ENCODE data around the gene CDC42EP2.

CDC42EP2 gene, protein sequence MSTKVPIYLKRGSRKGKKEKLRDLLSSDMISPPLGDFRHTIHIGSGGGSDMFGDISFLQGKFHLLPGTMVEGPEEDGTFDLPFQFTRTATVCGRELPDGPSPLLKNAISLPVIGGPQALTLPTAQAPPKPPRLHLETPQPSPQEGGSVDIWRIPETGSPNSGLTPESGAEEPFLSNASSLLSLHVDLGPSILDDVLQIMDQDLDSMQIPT

DNA sequence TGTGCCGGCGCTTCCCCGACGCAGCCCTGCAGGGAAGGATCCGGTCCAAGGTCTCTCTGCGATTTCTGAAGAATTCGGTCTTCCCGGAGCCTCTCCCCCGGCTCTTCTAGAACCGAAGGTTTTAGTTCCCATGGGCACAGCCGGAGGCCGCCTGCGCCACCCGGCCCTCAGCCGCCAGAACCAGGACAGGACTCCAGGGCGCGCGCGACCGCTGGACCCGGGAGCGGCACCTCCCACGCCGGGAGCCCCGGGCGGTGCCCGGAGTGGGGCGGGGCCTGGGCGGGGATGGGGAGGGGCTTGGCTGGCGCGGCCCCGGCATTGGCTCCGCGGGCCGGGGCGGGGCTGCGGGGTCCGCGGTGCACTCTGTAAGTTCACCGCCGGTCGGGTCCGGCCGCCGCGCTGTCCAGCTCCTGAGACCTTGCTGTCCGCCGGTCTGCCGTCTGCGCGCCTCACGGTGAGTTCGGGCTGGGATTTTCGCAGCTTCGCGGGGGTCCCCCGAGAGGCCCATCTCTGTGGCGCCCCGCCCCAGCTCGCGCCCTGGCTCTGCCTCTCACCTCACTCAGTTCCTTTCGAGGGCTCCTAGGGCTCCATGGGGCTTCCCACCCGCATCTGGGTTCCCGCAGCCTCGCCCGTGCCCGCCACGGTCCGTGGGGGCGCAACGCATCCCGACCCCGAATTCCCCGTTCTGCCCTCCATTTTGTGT is at the start of gene CDC42EP2:
Gene CDC42EP2 (plus strand): TSS at position 366 of the 703 bp plus-strand sequence. CDS start 6,033 bp downstream, outside the sequence.
- peak; percentile 20 to 27 for DNase-seq (ENCODE audit: low spot score in 2 of 2)
- H3K4me1 Mint-ChIP-seq = peaks cover 5% of the 10 kb centered on the region
- H3K27me3 Mint-ChIP-seq = peaks cover 11% of the 10 kb centered on the region
- H3K4me3 Mint-ChIP-seq = peak within 1 kb of the TSS; percentile 74
- H3K9me3 Mint-ChIP-seq = no peaks in the 10 kb centered on the region
- ATAC-seq (replicated peaks; ENCODE audit: extremely low read depth, poor library complexity, severe bottlenecking) = peak; percentile 84
- H3K27ac Mint-ChIP-seq (ENCODE audit: low read depth) = no peak within 1 kb of the TSS
- no peaks in the 10 kb centered on the region for H3K36me3 Mint-ChIP-seq (ENCODE audit: insufficient read depth)

DNA sequence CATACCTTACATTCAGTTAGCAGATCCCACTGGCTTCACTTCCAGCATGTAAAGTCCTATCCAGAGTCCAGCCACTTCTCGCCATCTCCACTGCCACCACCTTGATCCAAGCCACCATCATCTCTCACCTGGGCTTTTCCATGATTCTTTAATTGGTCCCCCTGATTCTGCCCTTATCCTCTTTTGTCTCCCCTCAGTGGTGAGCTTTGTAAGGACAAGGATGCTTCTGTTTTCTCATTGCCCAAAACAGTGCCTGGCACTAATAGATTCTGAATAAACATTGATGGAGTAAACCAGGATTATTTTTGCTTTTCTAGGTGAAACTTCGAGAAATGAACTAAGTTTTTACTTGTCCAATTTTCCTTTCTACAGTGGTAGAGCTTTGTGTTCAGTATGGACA is 48.5 kb upstream of the CDC42EP2 start:
- no peak overlapping the region for H3K27ac Mint-ChIP-seq (ENCODE audit: low read depth)
- peaks cover 32% of the 10 kb centered on the region for H3K4me1 Mint-ChIP-seq
- peaks cover 29% of the 10 kb centered on the region for H3K36me3 Mint-ChIP-seq (ENCODE audit: insufficient read depth)
- ATAC-seq (replicated peaks; ENCODE audit: extremely low read depth, poor library complexity, severe bottlenecking) (no peak), DNase-seq (ENCODE audit: low spot score in 2 of 2) (no peak)
- H3K9me3 Mint-ChIP-seq = no peaks in the 10 kb centered on the region
- H3K4me3 Mint-ChIP-seq = no peak overlapping the region
- no peaks in the 10 kb centered on the region for H3K27me3 Mint-ChIP-seq

DNA sequence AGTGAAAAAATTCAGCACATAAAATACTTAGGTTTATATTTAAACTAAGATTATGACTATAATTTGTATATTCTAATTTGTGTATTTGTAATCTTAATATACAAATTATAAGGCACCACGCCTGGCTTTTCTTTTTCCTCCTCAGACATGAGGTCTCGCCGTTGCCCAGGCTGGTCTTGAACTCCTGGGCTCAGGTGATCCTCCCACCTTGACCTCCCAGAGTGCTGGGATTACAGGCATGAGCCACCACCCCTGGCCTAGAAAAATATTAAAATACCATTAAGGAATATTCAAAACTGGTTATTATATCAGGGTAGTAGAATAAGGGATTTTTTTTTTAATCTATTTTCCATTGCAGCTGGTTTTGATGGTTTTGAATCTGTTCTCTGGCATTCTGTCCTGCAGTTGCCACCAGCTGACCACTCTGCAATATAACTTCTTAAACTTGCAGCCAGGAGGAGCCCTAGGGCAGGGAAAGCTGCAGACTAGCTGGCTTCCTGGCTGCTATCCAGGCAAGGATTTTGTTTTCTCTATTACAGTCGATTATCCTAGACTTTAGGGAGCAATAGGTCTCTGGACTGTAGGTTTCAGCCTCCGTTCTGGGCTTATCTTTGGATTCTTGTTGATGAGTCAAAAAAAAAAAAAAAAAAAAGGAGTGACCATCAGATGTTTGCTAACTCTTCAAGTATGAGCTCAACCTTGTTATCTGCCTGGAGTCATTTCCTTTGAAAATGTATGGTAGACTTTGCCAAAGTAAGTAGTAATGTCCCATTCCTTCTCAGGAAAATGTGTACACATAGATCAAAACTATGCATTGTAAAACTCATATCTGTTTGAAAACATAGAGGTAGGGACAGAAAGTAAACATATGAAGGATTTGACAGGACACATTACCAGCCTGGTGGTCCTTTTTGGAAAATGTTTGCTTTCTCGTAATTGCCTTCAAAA is 39.7 kb upstream of the CDC42EP2 start:
- Mint-ChIP-seq H3K4me1 (no peaks in the 10 kb centered on the region), H3K9me3 (no peaks in the 10 kb centered on the region), H3K36me3 (ENCODE audit: insufficient read depth) (peaks cover 30% of the 10 kb centered on the region), H3K27ac (ENCODE audit: low read depth) (no peak overlapping the region), H3K27me3 (no peaks in the 10 kb centered on the region), H3K4me3 (no peak overlapping the region)
- no peak for DNase-seq (ENCODE audit: low spot score in 2 of 2)
- no peak for ATAC-seq (replicated peaks; ENCODE audit: extremely low read depth, poor library complexity, severe bottlenecking)

DNA sequence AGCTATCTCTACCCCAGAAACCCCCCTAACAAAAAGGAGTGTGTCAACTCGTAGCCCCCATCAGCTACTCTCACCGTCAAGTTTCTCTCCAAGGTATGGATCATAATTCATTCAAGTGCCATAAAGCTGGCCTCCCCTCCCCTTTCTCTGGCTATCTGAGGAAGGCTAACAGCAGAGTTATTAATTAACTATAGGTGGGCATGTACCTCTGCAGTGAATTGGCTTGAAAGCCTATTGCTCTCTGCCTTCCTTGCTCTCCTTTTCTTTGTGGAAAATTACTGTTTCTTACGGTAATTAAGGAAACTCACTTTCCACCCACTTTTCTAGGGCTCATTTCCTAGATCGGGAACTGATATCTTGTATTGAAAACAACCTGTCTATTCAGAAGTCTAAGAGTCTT is 38.8 kb upstream of the CDC42EP2 start:
- H3K4me3 Mint-ChIP-seq = no peak overlapping the region
- no peaks in the 10 kb centered on the region for H3K9me3 Mint-ChIP-seq
- no peaks in the 10 kb centered on the region for H3K4me1 Mint-ChIP-seq
- no peak for ATAC-seq (replicated peaks; ENCODE audit: extremely low read depth, poor library complexity, severe bottlenecking)
- peaks cover 24% of the 10 kb centered on the region for H3K36me3 Mint-ChIP-seq (ENCODE audit: insufficient read depth)
- H3K27ac Mint-ChIP-seq (ENCODE audit: low read depth) = no peak overlapping the region
- DNase-seq (ENCODE audit: low spot score in 2 of 2) = no peak
- H3K27me3 Mint-ChIP-seq = no peaks in the 10 kb centered on the region

DNA sequence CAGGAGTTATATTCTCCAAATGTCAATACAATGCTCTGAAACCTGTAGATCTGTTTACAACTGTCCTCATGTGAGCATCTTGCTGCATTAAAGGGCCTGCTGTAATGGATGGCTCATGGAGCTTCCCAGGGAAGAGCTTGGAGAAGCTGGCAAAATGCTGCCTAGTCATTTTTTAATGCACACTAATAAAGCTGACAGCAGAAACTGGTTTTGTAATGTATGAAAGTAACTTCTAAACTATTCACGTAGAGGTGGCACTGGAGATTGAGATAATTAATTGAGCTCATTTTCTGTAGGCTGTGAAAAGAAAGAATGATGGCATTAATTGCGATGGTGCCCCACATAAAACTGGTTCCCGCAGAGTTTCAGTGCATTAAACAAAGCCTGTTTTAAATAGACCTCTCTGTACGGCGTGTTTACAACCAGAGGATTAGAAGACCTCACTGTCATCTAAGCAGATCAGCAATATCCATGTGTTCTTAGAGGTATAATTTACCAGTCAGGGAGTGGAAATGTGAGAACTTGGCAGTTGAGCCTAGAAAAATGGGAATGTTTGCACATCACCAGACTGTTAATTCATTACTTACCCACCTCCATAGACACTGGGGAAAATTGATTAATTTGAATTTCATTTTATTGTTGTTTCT is 36.9 kb upstream of the CDC42EP2 start:
- H3K27me3 Mint-ChIP-seq = no peaks in the 10 kb centered on the region

DNA sequence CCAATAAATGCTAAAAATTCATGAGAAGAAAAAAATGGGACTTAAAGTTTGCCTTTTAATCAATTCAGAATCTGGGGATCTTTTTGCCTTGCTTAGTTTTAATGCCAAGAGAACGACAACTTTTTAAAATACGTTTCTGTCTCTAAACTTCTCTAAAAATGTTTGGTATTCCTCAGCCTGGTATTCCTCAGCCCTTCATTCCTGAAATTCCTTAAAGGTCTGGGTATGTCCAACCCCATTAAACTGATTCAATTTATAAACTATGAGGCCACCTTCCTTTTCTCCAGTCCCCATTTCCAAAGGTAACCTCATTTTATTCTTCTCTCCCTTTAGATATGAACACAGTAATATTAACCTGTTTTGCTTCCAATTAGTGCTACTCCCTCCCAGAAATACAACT is 36.3 kb upstream of the CDC42EP2 start:
- no peaks in the 10 kb centered on the region for H3K9me3 Mint-ChIP-seq
- no peak overlapping the region for H3K27ac Mint-ChIP-seq (ENCODE audit: low read depth)
- H3K36me3 Mint-ChIP-seq (ENCODE audit: insufficient read depth) = peaks cover 23% of the 10 kb centered on the region
- no peaks in the 10 kb centered on the region for H3K27me3 Mint-ChIP-seq
- H3K4me1 Mint-ChIP-seq = no peaks in the 10 kb centered on the region
- ATAC-seq (replicated peaks; ENCODE audit: extremely low read depth, poor library complexity, severe bottlenecking) (no peak), DNase-seq (ENCODE audit: low spot score in 2 of 2) (no peak)
- H3K4me3 Mint-ChIP-seq = no peak overlapping the region

More for the DNA sequence above, 36.9 kb upstream of the CDC42EP2 start:
- no peak overlapping the region for H3K27ac Mint-ChIP-seq (ENCODE audit: low read depth)
- no peaks in the 10 kb centered on the region for H3K9me3 Mint-ChIP-seq
- no peak for ATAC-seq (replicated peaks; ENCODE audit: extremely low read depth, poor library complexity, severe bottlenecking)
- H3K36me3 Mint-ChIP-seq (ENCODE audit: insufficient read depth) = peaks cover 23% of the 10 kb centered on the region
- DNase-seq (ENCODE audit: low spot score in 2 of 2) = no peak
- H3K4me3 Mint-ChIP-seq = no peak overlapping the region
- H3K4me1 Mint-ChIP-seq = no peaks in the 10 kb centered on the region

DNA sequence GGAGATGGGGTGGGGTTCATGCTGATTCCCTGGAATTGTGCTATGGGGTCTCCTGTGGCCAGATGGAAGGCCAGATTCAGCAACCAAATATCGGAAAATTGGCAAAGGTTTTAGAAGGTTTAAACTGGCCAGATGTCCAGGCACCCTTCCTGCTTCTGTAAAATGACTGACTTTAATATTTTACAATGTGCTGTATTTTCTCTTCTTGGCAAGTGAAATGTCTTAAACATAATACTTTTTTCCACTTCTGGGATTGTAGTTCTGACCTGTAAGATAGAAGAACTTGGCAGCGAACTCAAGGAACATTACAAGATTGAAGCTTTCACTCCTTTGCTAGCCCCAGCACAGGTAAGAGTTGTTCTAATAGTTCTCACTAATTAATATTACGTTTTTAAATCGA is 35.4 kb upstream of the CDC42EP2 start:
- no peak overlapping the region for H3K4me3 Mint-ChIP-seq
- H3K27ac Mint-ChIP-seq (ENCODE audit: low read depth) = no peak overlapping the region
- peaks cover 25% of the 10 kb centered on the region for H3K36me3 Mint-ChIP-seq (ENCODE audit: insufficient read depth)

DNA sequence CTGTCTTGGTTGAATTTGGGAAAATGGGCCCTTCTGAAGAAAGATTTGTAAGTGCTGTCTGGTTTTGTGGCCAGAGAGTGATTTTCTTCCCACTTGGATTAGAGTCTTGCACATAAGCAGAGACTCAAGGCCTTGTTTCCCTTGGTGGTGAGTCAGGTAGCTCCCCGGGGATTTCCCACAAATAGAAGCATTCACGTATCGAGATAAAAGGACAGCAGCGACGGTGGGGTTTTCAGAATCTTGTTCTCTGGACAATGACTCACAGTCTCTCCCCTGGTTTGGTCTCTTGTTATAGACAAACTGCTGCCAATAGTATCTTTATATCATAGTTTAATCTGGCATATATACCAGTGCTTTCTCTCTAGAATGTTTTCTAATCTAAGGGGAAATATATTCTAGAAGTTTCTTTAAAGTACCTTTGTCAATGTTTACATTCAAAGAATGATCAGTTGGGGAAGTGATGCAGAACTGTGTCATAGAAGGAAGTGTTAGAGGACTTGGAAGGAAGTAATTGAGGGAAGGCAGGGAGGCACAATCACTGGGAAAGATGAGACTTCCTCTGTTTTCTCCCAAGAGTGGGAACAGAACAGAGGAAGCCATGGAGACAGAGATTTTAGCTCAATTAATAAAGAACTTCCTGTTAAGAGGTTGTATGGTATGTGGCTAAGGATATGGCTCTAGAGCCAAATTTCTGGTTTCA is 34.8 kb upstream of the CDC42EP2 start:
- DNase-seq (ENCODE audit: low spot score in 2 of 2) = no peak
- H3K36me3 Mint-ChIP-seq (ENCODE audit: insufficient read depth) = peaks cover 27% of the 10 kb centered on the region
- no peaks in the 10 kb centered on the region for H3K27me3 Mint-ChIP-seq
- H3K4me3 Mint-ChIP-seq = no peak overlapping the region
- H3K4me1 Mint-ChIP-seq = no peaks in the 10 kb centered on the region
- no peaks in the 10 kb centered on the region for H3K9me3 Mint-ChIP-seq
- ATAC-seq (replicated peaks; ENCODE audit: extremely low read depth, poor library complexity, severe bottlenecking) = no peak
- no peak overlapping the region for H3K27ac Mint-ChIP-seq (ENCODE audit: low read depth)

More for the DNA sequence above, 35.4 kb upstream of the CDC42EP2 start:
- Mint-ChIP-seq H3K9me3 (no peaks in the 10 kb centered on the region), H3K4me1 (no peaks in the 10 kb centered on the region), H3K27me3 (no peaks in the 10 kb centered on the region)
- ATAC-seq (replicated peaks; ENCODE audit: extremely low read depth, poor library complexity, severe bottlenecking) (no peak), DNase-seq (ENCODE audit: low spot score in 2 of 2) (no peak)

DNA sequence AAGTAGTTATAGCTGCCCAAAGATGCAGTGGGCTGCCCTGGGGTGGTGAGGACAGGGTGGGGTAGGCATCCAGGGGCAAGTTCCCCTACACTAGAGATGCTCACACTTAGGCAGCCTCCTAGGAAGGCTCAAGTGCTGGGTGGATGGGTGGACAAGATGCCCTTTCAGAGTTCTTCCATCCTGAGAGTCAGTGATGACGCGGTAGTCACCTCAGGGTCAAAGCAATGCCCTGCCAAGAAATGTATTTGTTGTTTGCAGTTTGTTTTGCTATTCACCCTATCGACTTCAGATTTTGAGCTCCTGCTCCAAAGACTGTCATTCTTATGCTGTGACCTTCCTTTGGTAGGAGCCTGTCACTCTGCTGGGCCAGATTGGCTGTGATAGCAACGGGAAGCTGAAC is 34.0 kb upstream of the CDC42EP2 start:
- no peak for DNase-seq (ENCODE audit: low spot score in 2 of 2)
- Mint-ChIP-seq H3K9me3 (no peaks in the 10 kb centered on the region), H3K27ac (ENCODE audit: low read depth) (no peak overlapping the region), H3K36me3 (ENCODE audit: insufficient read depth) (peaks cover 27% of the 10 kb centered on the region), H3K27me3 (no peaks in the 10 kb centered on the region), H3K4me1 (no peaks in the 10 kb centered on the region), H3K4me3 (no peak overlapping the region)
- no peak for ATAC-seq (replicated peaks; ENCODE audit: extremely low read depth, poor library complexity, severe bottlenecking)

DNA sequence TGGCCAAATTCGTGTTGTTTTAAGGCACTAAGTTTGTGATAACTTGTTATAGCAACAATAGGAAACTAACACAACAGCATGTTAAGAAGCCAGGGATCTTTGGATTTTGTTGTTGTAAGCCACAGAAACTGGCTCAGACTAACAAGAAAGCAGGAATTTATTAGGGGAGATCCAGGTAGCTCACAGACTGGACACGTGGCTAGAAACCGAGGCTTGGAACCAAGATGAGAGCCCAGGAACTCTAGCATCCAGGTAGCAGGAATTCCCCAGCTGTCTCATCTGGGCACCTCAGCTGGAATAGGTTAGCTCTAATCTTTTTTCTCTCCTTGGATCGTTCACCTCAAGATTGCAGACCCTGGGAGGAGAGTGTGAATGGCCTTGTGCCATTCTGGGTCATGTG is 28.0 kb upstream of the CDC42EP2 start:
- DNase-seq (ENCODE audit: low spot score in 2 of 2) = no peak
- H3K36me3 Mint-ChIP-seq (ENCODE audit: insufficient read depth) = peaks cover 33% of the 10 kb centered on the region
- no peaks in the 10 kb centered on the region for H3K4me1 Mint-ChIP-seq
- H3K9me3 Mint-ChIP-seq = no peaks in the 10 kb centered on the region
- no peak overlapping the region for H3K4me3 Mint-ChIP-seq
- no peaks in the 10 kb centered on the region for H3K27me3 Mint-ChIP-seq
- no peak for ATAC-seq (replicated peaks; ENCODE audit: extremely low read depth, poor library complexity, severe bottlenecking)
- H3K27ac Mint-ChIP-seq (ENCODE audit: low read depth) = no peak overlapping the region

DNA sequence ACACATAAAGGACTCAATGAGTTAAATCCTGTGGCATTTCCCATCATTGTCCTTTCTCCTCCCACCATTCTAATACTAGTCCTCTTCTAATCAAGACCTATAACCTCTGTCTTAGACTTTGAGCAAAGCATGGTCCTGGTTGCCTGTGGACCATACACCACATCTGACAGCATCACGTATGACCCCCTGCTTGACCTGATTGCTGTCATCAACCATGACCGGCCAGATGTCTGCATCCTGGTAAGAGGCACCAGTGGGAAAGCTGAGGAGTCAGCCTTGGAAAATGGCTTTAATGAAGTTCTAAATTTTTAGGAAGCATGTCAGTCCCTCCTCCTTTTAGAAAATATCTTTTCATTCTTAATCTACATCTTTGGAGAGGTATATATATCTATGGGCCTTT is 27.1 kb upstream of the CDC42EP2 start:
- Mint-ChIP-seq H3K4me3 (no peak overlapping the region), H3K36me3 (ENCODE audit: insufficient read depth) (peaks cover 30% of the 10 kb centered on the region), H3K27me3 (no peaks in the 10 kb centered on the region), H3K4me1 (no peaks in the 10 kb centered on the region), H3K27ac (ENCODE audit: low read depth) (no peak overlapping the region), H3K9me3 (no peaks in the 10 kb centered on the region)
- ATAC-seq (replicated peaks; ENCODE audit: extremely low read depth, poor library complexity, severe bottlenecking) (no peak), DNase-seq (ENCODE audit: low spot score in 2 of 2) (no peak)

Measured in central memory CD8-positive, alpha-beta T cell (primary cell).